Natural killer cell treated with Interleukin-12 subunit alpha and Interleukin-12 subunit beta and Interleukin-15 and Interleukin-18, amount 100 ng/mL, for 72 hours (primary cell): Measurements from ENCODE around the gene KIAA1958. TPM values are rescaled to one million over a fixed set of nuclear protein-coding genes. Genes with fewer than 3 reads are reported as not detected.
"Not testable (repeated sequence)": the region's sequence is repeated elsewhere in the genome, so short reads cannot be mapped to it uniquely, and the experiment has no call there.

ENCODE experiments used
- ATAC-seq, 2 donors: fragments of 150-1000 bp; cut with Tn5 transposase in 1 of 2; sonication (Bioruptor Pico), chemical (Tn5 transposase) in 1 of 2; 2 replicates each; pipeline ENCODE4 v1.10.0; 2021
- DNase-seq: peaks from one replicate; pipeline ENCODE4 v3.0.0; 2022; ENCODE audit warnings: low spot score
- H3K27ac Mint-ChIP-seq, 2 donors: 1 replicate in 1 of 2; 2 replicates in 1 of 2; pipeline ENCODE4 v1.8.0; 2022; ENCODE audit warnings: mixed read lengths in 2 of 2, mild to moderate bottlenecking in 1 of 2, moderate library complexity in 1 of 2
- H3K27me3 Mint-ChIP-seq, 2 donors: 1 replicate in 1 of 2; 2 replicates in 1 of 2; pipeline ENCODE4 v1.8.0; 2022; ENCODE audit warnings: mixed read lengths in 2 of 2
- H3K36me3 Mint-ChIP-seq: one replicate; pipeline ENCODE4 v1.8.0; 2022; ENCODE audit warnings: mixed read lengths
- H3K4me1 Mint-ChIP-seq, 2 donors: 1 replicate in 1 of 2; 2 replicates in 1 of 2; pipeline ENCODE4 v1.8.0; 2022; ENCODE audit warnings: low read depth in 2 of 2, mixed read lengths in 2 of 2, mild to moderate bottlenecking in 1 of 2
- H3K4me3 Mint-ChIP-seq: one replicate; pipeline ENCODE4 v1.8.0; 2022; ENCODE audit warnings: mixed read lengths
- H3K9me3 Mint-ChIP-seq: 2 replicates; pipeline ENCODE4 v1.8.0; 2022; ENCODE audit warnings: mixed read lengths
- total RNA-seq, 2 donors: library from RNA; stranded (reverse); gene quantifications; one replicate each; pipeline ENCODE4 v1.2.3, GENCODE V29; 2022

KIAA1958 gene
- total RNA-seq, 2 donors from 2014 or later = 3.5 to 14.6 TPM

GRCh38 chr9:112669326-112669725, 182.7 kb downstream of the KIAA1958 start:
- Mint-ChIP-seq H3K27ac (no peak overlapping the region), H3K9me3 (no peaks in the 10 kb centered on the region), H3K4me1 (no peaks in the 10 kb centered on the region), H3K4me3 (no peak overlapping the region), H3K27me3 (peaks cover 0 to 3% of the 10 kb centered on the region in 2 donors), H3K36me3 (no peaks in the 10 kb centered on the region)
- DNase-seq (no peak), ATAC-seq (no peak)

- DNase-seq (no peak), ATAC-seq (no peak)
- H3K4me3 Mint-ChIP-seq = no peak overlapping the region
- no peaks in the 10 kb centered on the region for H3K9me3 Mint-ChIP-seq
- no peaks in the 10 kb centered on the region for H3K36me3 Mint-ChIP-seq
- no peaks in the 10 kb centered on the region for H3K4me1 Mint-ChIP-seq
- no peak overlapping the region for H3K27ac Mint-ChIP-seq
- H3K27me3 Mint-ChIP-seq = peaks cover 0 to 6% of the 10 kb centered on the region in 2 donors
Measured at GRCh38 chr9:112670991-112671625, 184.5 kb downstream of the KIAA1958 start.

- not testable (repeated sequence) for H3K4me1 Mint-ChIP-seq, H3K9me3 Mint-ChIP-seq, DNase-seq, H3K27ac Mint-ChIP-seq, H3K4me3 Mint-ChIP-seq, ATAC-seq, H3K27me3 Mint-ChIP-seq
- H3K36me3 Mint-ChIP-seq = peaks cover 12% of the 10 kb centered on the region
Measured at GRCh38 chr9:112673221-112673620, 186.6 kb downstream of the KIAA1958 start.

- Mint-ChIP-seq H3K4me3 (no peak overlapping the region), H3K36me3 (peaks cover 12% of the 10 kb centered on the region), H3K27ac (no peak overlapping the region), H3K27me3 (peaks cover 0 to 17% of the 10 kb centered on the region in 2 donors), H3K9me3 (peaks cover 12% of the 10 kb centered on the region), H3K4me1 (no peaks in the 10 kb centered on the region)
- no peak for ATAC-seq
- no peak for DNase-seq
Measured at GRCh38 chr9:112677040-112677439, 190.4 kb downstream of the KIAA1958 start.

- H3K27ac Mint-ChIP-seq = no peak overlapping the region
- H3K4me1 Mint-ChIP-seq = no peaks in the 10 kb centered on the region
- DNase-seq (no peak), ATAC-seq (no peak)
- peaks cover 12% of the 10 kb centered on the region for H3K9me3 Mint-ChIP-seq
- no peak overlapping the region for H3K4me3 Mint-ChIP-seq
- peaks cover 0 to 14% of the 10 kb centered on the region in 2 donors for H3K27me3 Mint-ChIP-seq
- H3K36me3 Mint-ChIP-seq = peaks cover 12% of the 10 kb centered on the region
Measured at GRCh38 chr9:112680731-112681402, 194.2 kb downstream of the KIAA1958 start.

GRCh38 chr9:112689161-112689740, 202.6 kb downstream of the KIAA1958 start:
- H3K27ac Mint-ChIP-seq = no peak overlapping the region
- peaks cover 13% of the 10 kb centered on the region for H3K36me3 Mint-ChIP-seq
- peaks cover 5% of the 10 kb centered on the region in 2 donors for H3K4me1 Mint-ChIP-seq
- DNase-seq = no peak
- no peaks in the 10 kb centered on the region for H3K27me3 Mint-ChIP-seq
- no peaks in the 10 kb centered on the region for H3K9me3 Mint-ChIP-seq
- no peak for ATAC-seq
- H3K4me3 Mint-ChIP-seq = no peak overlapping the region

- Mint-ChIP-seq H3K27me3 (no peaks in the 10 kb centered on the region), H3K4me3 (no peak overlapping the region), H3K27ac (no peak overlapping the region), H3K9me3 (no peaks in the 10 kb centered on the region), H3K36me3 (peaks cover 18% of the 10 kb centered on the region), H3K4me1 (peaks cover 8 to 12% of the 10 kb centered on the region in 2 donors)
- DNase-seq = no peak
- ATAC-seq = no peak
Measured at GRCh38 chr9:112694706-112695555, 208.3 kb downstream of the KIAA1958 start.

- H3K9me3 Mint-ChIP-seq = no peaks in the 10 kb centered on the region
- no peaks in the 10 kb centered on the region for H3K27me3 Mint-ChIP-seq
- H3K27ac Mint-ChIP-seq = no peak overlapping the region
- ATAC-seq = no peak
- DNase-seq = no peak
- no peak overlapping the region for H3K4me3 Mint-ChIP-seq
- H3K4me1 Mint-ChIP-seq = peaks cover 7 to 8% of the 10 kb centered on the region in 2 donors
- H3K36me3 Mint-ChIP-seq = peaks cover 12% of the 10 kb centered on the region
Measured at GRCh38 chr9:112696461-112696860, 209.8 kb downstream of the KIAA1958 start.

- H3K4me3 Mint-ChIP-seq = no peak overlapping the region
- DNase-seq (no peak), ATAC-seq (no peak)
- H3K9me3 Mint-ChIP-seq = no peaks in the 10 kb centered on the region
- H3K4me1 Mint-ChIP-seq = peaks cover 7 to 8% of the 10 kb centered on the region in 2 donors
- peaks cover 5% of the 10 kb centered on the region for H3K36me3 Mint-ChIP-seq
- no peak overlapping the region for H3K27ac Mint-ChIP-seq
- no peaks in the 10 kb centered on the region for H3K27me3 Mint-ChIP-seq
Measured at GRCh38 chr9:112699230-112699629, 212.6 kb downstream of the KIAA1958 start.

GRCh38 chr9:112700085-112700484, 213.5 kb downstream of the KIAA1958 start:
- Mint-ChIP-seq H3K4me1 (peaks cover 7 to 8% of the 10 kb centered on the region in 2 donors), H3K27me3 (no peaks in the 10 kb centered on the region), H3K27ac (no peak overlapping the region), H3K4me3 (no peak overlapping the region), H3K9me3 (no peaks in the 10 kb centered on the region), H3K36me3 (peaks cover 5% of the 10 kb centered on the region)
- no peak for DNase-seq
- ATAC-seq = no peak

GRCh38 chr9:112703304-112703703, 216.7 kb downstream of the KIAA1958 start:
- DNase-seq (no peak), ATAC-seq (no peak)
- peaks cover 7% of the 10 kb centered on the region for H3K36me3 Mint-ChIP-seq
- H3K4me3 Mint-ChIP-seq = no peak overlapping the region
- no peak overlapping the region for H3K27ac Mint-ChIP-seq
- H3K27me3 Mint-ChIP-seq = no peaks in the 10 kb centered on the region
- no peaks in the 10 kb centered on the region for H3K9me3 Mint-ChIP-seq
- H3K4me1 Mint-ChIP-seq = peaks cover 10 to 18% of the 10 kb centered on the region in 2 donors

GRCh38 chr9:112705768-112706427, 219.3 kb downstream of the KIAA1958 start:
- no peak overlapping the region for H3K4me3 Mint-ChIP-seq
- H3K27me3 Mint-ChIP-seq = no peaks in the 10 kb centered on the region
- ATAC-seq (no peak), DNase-seq (no peak)
- peaks cover 11 to 21% of the 10 kb centered on the region in 2 donors for H3K4me1 Mint-ChIP-seq
- H3K36me3 Mint-ChIP-seq = peaks cover 4% of the 10 kb centered on the region
- H3K9me3 Mint-ChIP-seq = no peaks in the 10 kb centered on the region
- no peak overlapping the region for H3K27ac Mint-ChIP-seq

GRCh38 chr9:112711050-112711689, 224.5 kb downstream of the KIAA1958 start:
- Mint-ChIP-seq H3K4me1 (peaks cover 25 to 30% of the 10 kb centered on the region in 2 donors), H3K9me3 (no peaks in the 10 kb centered on the region), H3K36me3 (peaks cover 20% of the 10 kb centered on the region), H3K27me3 (no peaks in the 10 kb centered on the region), H3K27ac (no peak overlapping the region), H3K4me3 (no peak overlapping the region)
- DNase-seq (no peak), ATAC-seq (no peak)
